ELF-1 (cell line): Measurements from ENCODE around the gene CNNM4.
A peak's percentile ranks its signal among the peaks of the same experiment; 100 is the strongest.

Experiments
- DNase-seq: peaks from one replicate; pipeline ENCODE4 v3.0.0-alpha.2; 2016; ENCODE audit warnings: low read depth, low spot score

CNNM4 gene

DNA sequence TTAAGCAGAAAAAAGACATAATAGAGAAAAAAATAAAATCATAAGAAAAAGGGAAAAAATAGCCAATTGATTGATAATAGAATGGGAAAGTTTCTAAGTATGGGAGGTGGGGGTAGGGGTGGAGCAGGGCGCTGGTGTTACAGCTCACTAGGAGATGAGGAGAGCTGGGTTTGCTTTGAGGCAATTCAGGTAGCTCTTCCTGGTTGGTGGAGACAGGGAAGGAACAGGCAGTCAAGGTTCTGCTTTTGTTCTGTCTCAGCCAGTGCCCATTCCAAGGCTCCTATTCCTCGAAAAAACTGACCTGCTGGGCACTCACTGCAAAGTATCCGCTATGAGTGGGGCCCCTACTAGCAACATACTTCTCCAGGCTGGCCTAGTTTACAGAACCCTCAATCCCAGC is 1.7 kb upstream of the CNNM4 start:
- DNase-seq: no peak

DNA sequence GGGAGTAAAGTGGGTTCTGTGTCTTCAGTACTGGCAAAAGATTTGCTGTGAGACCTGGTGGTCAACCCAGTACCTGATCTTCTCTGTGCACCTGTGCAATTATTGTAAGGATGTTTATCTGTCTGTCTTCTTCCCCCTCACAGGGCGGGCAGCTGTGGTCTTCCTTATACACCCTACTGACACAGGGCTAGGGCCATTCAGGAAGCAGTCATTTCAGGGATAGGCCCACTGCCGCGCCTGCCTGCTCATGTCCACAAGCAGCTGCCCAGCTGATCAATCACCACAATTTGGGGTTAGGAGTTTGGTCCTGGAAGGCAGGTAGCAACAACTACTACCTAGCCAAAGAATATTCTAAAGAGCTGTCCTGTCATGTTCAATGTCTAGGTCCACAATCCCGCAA is 1.2 kb upstream of the CNNM4 start:
- DNase-seq: no peak

DNA sequence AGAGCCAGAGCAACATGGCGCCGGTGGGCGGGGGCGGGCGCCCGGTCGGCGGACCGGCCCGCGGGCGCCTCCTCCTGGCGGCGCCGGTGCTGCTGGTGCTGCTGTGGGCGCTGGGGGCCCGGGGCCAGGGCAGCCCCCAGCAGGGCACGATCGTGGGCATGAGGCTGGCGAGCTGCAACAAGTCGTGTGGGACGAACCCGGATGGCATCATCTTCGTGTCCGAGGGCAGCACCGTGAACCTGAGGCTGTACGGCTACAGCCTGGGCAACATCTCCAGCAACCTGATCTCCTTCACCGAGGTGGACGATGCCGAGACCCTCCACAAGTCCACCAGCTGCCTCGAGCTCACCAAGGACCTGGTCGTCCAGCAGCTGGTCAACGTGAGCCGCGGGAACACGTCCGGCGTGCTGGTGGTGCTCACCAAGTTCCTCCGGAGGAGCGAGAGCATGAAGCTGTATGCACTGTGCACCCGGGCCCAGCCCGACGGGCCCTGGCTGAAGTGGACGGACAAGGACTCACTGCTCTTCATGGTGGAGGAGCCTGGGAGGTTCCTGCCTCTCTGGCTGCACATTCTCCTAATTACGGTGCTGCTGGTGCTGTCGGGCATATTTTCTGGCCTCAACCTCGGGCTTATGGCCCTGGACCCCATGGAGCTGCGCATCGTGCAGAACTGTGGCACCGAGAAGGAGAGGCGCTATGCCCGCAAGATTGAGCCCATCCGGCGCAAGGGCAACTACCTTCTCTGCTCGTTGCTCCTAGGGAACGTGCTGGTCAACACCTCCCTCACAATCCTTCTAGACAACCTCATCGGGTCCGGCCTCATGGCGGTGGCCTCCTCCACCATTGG is 507 bp downstream of the CNNM4 start:
- peak; percentile 64 for DNase-seq

DNA sequence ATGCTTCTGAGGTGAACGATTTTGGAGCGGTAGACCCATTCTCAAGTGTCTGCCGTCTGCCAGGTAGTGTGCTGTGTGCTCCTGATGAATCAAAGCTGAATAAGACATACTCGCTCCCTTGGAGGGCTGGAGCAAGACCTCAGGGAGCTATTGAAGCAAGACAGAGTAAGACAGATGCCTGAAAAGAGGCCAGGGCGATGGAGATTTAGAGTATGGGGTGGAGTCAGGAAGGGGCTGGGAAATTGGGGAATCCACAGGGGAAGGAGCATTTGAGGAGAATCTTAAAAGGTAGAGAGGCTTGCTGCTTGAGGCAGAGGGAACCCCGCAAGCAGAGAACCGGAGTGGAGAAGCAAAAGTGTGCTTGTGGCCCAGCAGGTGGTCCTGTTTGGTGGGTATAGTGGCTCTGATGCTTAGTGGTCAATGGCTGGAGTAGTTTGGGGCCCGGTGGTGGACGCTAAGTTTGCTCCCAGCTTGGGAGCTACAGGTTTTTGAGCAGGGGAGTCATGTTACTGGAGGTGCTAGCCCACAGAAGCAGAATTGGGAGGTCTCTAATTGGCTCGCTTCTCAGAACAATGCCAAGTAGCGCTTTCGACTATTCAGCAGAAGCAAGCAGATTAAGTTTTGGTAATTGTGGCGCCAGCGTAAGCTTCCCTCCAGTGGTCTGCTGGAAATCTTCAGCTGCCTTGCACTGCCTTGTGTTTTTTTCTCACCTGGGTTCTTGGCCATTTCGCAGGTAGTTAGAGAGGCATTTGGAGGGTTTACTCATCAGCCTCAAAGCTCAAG is 2.0 kb downstream of the CNNM4 start:
- DNase-seq: peak; percentile 66

DNA sequence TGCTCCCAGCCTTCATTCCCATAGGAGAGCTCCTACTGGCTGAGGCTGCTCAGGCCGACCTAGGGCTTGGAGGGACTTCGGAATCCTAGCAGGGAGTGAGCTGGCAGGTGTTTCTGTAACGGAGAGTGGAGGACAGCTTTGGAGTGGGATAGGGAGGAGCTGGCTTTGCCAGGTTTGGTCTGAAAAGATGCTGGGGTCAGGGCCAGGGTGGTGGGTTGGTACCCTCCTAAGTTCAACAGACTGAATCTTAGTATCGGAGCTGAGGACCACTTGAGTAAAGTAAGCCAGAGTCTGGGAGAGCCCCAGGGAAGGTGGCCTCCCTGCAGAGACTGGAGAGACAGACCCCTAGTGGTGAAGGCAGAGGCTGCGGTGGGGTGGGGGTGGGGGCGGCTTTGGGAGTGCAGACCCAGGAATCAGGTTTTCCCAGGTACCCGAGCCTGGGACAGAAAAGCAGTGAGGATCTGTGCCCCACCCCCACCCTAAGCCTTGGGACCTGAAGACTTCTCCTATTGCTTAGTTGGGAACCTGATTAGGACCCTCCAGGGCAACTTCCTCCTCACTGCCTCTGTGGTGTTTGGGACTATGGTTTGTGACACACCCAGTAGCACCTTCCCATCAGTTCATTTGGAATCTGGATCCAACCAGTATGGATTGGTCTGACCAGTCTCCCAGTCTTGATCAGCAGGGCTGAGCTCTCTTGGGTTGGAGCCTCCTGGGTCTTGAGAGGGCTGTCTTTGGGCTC is 3.0 kb downstream of the CNNM4 start:
- DNase-seq: peak; percentile 92

DNA sequence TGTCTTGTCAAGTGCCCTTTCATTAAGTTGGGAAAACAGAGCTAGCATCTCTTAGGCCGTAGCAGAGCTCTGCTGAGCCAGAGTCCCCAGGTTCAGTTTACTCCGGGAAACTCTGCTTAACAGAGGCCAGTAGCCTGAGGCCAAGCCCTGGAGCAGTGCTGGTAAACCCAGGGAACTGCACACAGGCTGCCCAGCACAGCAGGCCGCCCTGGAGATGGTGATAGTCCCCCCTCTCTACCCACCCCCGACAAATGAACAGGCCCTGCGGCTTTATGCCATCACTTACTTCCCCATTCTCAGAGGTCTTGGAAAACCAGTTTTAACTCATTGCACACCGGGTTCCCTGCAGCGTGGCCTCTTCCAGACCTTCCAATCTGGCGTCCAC is 3.5 kb downstream of the CNNM4 start:
- peak; percentile 92 for DNase-seq

DNA sequence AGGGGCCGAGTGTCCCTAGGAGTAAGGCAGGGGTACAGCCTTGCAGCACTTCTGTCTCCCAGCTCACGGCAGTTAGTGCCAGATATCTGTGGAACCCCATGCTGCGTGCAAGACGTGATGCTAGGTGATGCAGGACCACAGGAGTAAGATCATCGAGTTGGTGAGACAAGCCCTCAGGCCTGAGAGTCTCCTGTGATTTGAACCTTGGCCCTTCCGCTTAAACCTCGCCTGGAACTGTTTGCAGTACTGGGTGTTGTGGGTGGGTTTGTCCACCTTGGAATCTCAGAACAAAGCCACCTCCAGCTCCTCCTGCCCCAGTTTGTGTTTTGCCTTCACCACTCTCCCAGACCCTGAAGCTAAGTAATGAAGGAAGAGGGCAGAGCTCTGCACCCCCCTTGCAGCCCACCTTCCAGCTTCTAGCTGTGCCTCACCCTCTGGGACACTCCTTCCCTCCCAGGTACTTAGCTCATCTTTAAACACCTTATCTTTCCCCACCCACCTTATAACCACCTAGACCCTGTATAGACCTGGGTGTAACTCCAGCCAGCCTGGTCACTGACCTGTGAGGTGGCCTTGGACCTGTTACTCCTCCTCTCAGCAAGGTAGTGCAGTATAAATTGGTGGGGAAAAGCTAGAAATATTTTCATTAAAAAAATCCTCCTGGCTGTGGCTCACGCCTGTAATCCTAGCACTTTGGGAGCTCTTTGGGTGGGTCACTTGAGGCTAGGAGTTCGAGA is 6.6 kb downstream of the CNNM4 start:
- DNase-seq: no peak

DNA sequence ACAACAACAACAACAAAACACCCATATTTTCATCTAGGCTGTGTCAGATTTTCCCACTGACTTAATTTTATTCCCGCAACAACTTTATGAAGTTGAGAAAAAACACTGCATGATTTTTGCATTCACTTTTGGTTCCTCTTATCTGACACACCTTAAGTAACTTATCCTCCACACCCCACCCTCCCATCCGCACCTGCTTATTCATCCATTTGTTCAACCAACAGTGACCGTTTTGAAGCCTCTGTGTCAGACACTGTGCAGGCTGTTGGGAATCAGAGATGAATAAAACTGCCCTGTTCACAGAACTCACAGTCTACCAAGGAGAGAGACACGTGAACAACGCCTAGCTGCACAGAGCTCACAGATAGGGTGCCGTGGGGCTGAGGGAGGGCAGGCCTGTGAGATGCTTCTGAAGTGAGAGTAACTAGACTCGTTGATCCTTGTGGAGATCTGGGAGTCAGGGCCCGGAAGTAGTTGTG is 7.4 kb downstream of the CNNM4 start:
- DNase-seq: no peak

DNA sequence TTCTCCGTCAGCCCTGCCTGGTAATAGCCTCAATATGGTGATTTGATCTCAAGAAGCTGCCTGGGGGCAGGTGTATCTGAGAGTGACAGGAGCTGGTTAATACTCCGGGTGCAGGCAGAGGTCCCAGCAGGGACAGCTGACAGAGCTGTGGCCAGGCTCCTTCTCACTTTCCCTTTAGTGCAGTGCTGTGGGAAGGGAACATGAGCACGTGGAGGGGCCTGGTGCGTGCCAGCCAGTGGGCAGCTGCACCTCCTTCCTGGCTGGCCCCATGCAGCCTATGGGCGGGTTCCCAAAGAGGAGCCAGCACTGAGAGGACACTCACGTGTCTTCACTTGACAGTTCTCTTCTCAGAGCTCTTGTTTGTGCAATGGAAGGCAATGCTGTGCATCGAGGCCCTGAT is 9.1 kb downstream of the CNNM4 start:
- DNase-seq: peak; percentile 85

DNA sequence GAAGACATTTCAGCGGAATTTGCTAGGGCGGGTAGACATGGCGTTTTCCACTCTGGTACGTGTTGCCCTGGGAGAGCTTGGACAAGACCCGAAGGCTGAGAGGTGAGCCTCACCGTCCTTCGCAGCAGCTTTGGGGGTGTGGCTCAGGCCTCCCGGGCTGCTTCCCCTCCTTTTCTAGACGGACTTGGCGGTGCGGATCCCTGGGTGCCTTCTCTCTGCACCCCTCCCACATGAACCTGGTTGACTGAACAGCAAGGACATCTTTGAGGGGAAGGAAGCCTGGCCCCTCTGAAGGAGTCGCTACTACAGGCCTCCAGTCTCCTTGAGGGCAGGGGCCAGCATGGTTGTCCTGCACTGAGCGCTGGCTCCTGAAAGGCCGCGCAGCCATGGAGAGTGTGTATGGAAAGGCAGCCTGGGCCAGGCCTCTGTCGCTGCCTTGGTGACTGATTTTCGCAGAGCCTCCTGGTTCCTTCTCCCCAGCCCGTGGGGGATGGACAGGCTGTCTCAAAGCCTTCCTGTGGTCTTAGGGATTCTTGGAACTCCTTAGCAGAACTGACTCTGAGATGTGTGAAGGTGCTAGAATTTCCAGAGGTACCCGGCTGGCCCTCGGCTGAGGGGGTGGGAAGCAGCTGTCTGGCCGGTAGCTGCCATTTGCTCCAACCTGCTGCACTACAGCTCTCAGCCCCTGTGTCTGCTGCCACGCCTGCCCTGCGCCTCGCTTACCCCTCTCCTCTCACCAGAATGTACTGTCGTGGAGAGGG is 9.9 kb downstream of the CNNM4 start:
- DNase-seq: no peak

DNA sequence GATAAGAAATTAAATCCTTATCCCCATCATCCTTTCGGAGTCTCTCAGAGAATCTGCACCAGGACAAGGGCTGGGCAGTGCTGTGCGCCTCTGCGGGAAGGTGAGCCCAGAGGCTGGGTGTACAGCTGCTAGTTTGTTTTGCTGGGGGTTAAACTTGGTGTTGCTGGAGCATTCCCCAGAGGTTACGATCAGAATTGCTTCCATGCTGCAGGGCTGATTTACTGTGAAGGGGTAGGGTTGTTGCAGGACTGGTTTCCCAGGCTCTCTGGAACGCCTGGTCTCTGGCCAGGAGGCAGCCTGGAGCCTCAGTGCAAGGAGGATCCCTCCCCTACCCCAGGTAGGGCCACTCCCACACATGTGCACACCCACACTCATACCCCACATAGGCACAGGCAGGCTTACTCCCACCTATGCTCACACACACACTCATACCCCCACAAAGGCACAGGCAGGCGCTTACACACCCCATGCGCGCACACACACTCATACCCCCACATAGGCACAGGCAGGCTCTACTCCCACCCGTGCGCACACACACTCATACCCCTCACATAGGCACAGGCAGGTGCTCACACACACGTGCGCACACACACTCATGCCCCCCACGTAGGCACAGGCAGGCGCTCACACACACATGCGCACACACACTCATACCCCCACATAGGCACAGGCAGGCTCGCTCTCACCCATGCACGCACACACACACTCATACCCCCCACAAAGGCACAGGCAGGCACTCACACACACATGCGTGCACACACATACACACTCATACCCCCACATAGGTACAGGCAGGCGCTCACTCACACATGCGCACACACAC is 11.3 kb downstream of the CNNM4 start:
- DNase-seq: peak; percentile 90

DNA sequence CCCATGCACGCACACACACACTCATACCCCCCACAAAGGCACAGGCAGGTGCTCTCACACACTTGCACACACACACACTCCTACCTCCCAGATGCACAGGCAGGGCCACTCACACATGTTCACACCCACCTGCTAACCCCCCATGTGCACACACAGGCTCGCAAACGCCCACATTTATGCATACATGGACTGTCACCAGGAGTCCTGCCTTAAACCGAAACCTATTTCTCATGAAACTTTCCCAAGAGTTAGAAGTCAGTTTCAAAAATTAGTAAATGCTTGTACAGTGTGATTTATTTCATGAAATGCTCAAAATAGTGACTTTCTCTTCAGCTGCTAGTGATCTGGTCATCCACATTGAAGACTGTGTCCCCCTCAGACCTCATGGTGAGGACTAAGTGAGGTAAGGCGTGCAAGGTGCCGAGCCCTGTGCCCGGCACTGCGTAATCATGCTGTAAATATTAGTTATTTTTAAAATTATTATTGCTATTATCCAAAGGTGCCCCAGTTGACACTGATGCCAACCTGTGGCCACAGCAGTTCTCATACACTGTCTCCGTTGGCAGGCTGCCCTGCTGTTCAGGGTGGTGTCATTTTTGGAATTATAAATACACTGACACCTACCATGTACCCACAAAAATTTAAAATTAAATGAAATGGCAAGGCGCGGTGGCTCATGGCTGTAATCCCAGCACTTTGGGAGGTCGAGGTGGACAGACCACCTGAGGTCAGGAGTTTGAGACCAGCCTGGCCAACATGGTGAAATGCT is 12.4 kb downstream of the CNNM4 start:
- DNase-seq: no peak

DNA sequence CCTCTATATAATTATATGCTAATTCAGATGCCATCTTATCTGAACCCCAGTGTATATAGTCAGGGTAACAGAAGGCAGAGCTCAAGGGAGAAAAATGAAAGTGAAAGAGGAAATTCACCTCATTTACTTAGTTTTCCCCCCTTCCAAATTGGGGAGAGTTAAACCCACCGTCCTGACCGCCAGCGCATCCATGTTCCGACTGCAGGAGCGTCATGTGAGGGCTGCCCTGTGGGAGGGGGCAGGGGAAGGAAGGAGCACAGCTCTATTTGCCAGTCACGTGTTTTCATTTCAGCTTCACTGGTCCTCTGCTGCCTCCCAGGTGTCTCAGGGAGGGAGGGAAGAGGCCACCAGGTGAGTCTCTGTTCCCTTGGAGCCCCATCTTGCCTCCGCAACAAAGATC is 13.2 kb downstream of the CNNM4 start:
- DNase-seq: no peak

DNA sequence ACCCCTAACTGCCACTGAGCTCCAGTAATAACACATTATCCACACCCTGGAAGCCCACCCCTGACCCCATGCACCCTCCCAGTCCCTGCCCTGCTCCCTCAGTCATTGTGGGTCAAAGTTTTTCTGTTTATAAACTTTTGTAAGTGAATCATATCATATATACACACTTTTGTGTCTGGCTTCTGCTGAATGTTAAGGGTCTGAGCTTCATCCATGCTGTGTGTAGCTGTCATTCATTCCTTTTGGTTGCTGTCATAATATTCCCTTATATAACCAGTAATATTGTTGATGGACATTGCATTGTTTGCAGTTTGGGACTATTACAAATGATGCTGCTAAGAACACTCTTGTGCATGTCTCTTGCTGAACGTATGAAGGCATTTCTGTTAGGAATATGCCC is 14.5 kb downstream of the CNNM4 start:
- no peak for DNase-seq

DNA sequence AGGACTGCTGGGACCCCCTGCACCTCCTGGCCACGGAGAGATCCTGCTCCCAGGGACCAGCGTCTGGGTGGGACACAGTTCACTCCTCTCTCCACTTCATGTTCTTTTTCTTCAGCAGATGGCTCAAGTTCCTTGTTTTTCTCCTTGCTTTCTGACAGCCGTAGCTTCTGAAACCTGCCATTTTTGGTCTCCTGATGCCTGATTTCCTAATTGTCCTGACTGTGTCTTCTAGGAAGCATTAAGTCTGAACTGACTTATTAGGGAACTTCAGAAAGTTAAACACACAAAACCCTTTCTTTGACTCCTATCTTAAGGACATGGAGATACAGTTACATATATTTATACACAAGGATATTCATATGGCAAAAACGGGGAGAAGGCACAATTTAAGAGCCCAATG is 22.7 kb downstream of the CNNM4 start:
- DNase-seq: no peak

DNA sequence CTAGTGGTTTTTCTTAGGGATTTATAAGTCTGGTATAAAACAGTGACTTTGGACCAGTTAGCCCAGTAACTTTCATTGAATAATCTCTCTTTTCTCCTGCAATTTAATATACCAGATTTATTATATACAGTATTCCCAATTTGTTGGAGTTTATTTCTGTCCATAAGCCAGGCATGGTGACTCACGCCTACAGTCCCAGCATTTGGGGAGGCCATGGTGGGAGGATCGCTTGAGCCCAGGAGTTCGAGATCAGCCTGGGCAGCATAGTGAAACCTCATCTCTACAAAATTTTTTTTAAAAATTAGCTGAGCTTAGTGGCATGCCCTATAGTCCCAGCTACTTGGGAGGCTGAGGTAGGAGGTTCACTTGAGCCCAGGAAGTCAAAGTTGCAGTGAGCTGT is 26.7 kb downstream of the CNNM4 start:
- DNase-seq: no peak

DNA sequence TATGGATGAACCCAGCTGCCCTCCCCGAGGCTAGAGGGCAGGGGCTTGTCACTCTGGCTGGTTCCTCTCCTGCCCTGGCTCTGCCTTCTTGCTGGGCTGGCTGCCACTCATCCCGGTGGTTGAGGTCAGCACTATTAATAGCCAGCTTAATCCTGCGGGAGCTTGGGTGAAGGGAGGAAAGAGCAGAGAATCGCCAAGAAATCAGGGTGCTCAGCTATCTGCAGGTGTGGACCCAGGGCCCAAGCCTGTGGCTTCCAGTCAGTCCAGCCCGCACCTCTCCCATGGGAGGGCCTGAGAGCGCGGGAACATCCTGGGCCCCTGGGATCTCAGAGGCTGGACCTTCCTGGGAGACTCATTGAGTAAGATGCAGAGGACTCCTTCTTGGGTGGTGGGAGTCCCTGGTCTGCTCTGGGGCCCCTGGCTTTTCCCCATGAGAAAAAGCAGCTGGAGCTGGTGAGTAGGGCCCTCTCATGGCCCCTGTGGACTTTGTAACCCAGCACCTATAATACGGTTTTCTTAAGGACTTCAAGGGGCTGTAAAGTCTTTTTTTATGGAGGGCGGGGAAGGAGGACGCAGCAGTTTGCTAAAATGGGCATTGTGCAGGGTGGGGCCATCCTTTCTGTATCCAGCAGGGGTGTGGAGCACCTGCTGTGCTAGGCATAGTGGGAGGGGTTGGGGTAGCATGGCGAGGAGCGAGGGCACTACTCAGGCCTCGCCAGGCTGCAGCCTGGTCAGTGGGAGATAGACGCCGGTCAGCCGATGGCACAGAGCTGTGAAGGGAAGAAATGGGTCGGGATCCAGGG is 27.9 kb downstream of the CNNM4 start:
- DNase-seq: peak; percentile 55

DNA sequence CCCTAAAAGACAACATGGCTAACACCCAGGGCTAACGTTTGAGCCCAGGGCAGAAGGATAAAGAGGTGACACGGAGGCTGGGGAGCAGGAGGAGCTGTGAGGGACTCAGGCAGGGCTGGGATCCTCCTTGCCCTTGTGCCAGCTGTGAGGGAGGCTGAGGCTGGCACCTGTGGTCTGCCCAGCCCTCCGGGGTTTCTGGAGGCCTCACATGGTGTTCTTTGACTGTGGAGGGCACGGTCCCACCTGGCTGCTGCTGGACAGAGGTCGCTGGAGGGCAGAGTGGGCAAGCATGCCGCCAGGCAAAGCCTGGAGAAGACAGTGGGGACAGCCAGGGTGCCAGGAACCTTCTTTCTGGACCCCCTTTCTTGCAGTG is 28.5 kb downstream of the CNNM4 start:
- DNase-seq: no peak
